GM23338 (cell line): ENCODE measurements around the gene FOXJ3. TPM values are rescaled to one million over a fixed set of nuclear protein-coding genes. Genes with fewer than 3 reads are reported as not detected.

ENCODE experiments used
- ATAC-seq: fragments of 200-7000 bp; cut with Tn5 transposase; 3 replicates; pipeline ENCODE4 v1.9.1; 2020
- DNase-seq: peaks from one replicate; pipeline ENCODE4 v3.0.0-alpha.2; 2015; ENCODE audit warnings: low spot score
- H2AFZ ChIP-seq: fragments of 200-600 bp; sonication (generic); 2 replicates; pipeline ENCODE4 v1.8.0; 2016; ENCODE audit warnings: antibody characterized with exemption, mild to moderate bottlenecking, moderate library complexity
- H3F3A ChIP-seq: fragments of 200-600 bp; sonication (generic); replicated peaks from 2 replicates; pipeline ENCODE4 v1.8.0; 2017; ENCODE audit warnings: antibody characterized with exemption, mixed run types, low read depth
- H3K27ac ChIP-seq: fragments of 200-600 bp; sonication (generic); 2 replicates; pipeline ENCODE4 v1.6.1; 2016; ENCODE audit warnings: low read depth
- H3K27me3 ChIP-seq: fragments of 200-600 bp; sonication (generic); 2 replicates; pipeline ENCODE4 v1.8.0; 2016; ENCODE audit warnings: mild to moderate bottlenecking, mixed run types, moderate library complexity; ENCODE audit not compliant: insufficient read depth
- H3K36me3 ChIP-seq: fragments of 200-600 bp; sonication (generic); 2 replicates; pipeline ENCODE4 v1.8.0; 2016; ENCODE audit warnings: mild to moderate bottlenecking; ENCODE audit not compliant: insufficient read depth
- H3K4me1 ChIP-seq: fragments of 200-600 bp; sonication (generic); 2 replicates; pipeline ENCODE4 v1.8.0; 2016; ENCODE audit warnings: mild to moderate bottlenecking, moderate library complexity; ENCODE audit not compliant: insufficient read depth
- H3K4me2 ChIP-seq: fragments of 200-600 bp; sonication (generic); 2 replicates; pipeline ENCODE4 v1.7.1; 2017; ENCODE audit warnings: mixed run types
- H3K4me3 ChIP-seq: fragments of 200-600 bp; sonication (generic); 2 replicates; pipeline ENCODE4 v1.6.1; 2016; ENCODE audit warnings: mixed run types
- H3K79me2 ChIP-seq: fragments of 200-600 bp; sonication (generic); replicated peaks from 2 replicates; pipeline ENCODE4 v1.8.0; 2017; ENCODE audit warnings: mild to moderate bottlenecking; ENCODE audit not compliant: insufficient read depth
- H3K9me2 ChIP-seq: fragments of 200-600 bp; sonication (generic); 2 replicates; pipeline ENCODE4 v1.8.0; 2017; ENCODE audit not compliant: insufficient read depth
- H4K20me1 ChIP-seq: fragments of 200-600 bp; sonication (generic); replicated peaks from 2 replicates; pipeline ENCODE4 v1.8.0; 2017; ENCODE audit warnings: mild to moderate bottlenecking; ENCODE audit not compliant: insufficient read depth
- H3K27ac Mint-ChIP-seq: 2 replicates; pipeline ENCODE4 v1.8.0; 2020; ENCODE audit warnings: inconsistent platforms, mild to moderate bottlenecking, moderate library complexity, mixed read lengths
- H3K27me3 Mint-ChIP-seq: 3 replicates; pipeline ENCODE4 v1.8.0; 2022; ENCODE audit warnings: low read depth, mild to moderate bottlenecking, moderate library complexity, mixed read lengths, inconsistent platforms; ENCODE audit not compliant: insufficient read depth, poor library complexity
- H3K36me3 Mint-ChIP-seq: 3 replicates; pipeline ENCODE4 v1.8.0; 2021; ENCODE audit warnings: low read depth, mild to moderate bottlenecking, inconsistent platforms, moderate library complexity, mixed read lengths
- H3K4me1 Mint-ChIP-seq: 3 replicates; pipeline ENCODE4 v1.8.0; 2020; ENCODE audit warnings: mild to moderate bottlenecking, inconsistent platforms, mixed read lengths
- H3K4me3 Mint-ChIP-seq: 3 replicates; pipeline ENCODE4 v1.8.0; 2021; ENCODE audit warnings: moderate library complexity, mild to moderate bottlenecking, inconsistent platforms, mixed read lengths
- H3K9me3 Mint-ChIP-seq: 3 replicates; pipeline ENCODE4 v1.8.0; 2020; ENCODE audit warnings: moderate library complexity, mild to moderate bottlenecking, inconsistent platforms, mixed read lengths
- CREB1 ChIP-seq: fragments of 250-450 bp; sonication (Bioruptor Pico); IDR thresholded peaks from 2 replicates; pipeline ENCODE4 v1.5.0; 2020; ENCODE audit warnings: low read depth, mild to moderate bottlenecking, moderate library complexity
- EZH2 ChIP-seq: fragments of 200-600 bp; sonication (generic); IDR thresholded peaks from one replicate; pipeline ENCODE4 v1.8.0; 2017; ENCODE audit warnings: antibody characterized with exemption, mild to moderate bottlenecking, low read depth; ENCODE audit not compliant: unreplicated experiment
- EZH2phosphoT487 ChIP-seq: fragments of 200-600 bp; sonication (generic); IDR thresholded peaks from one replicate; pipeline ENCODE4 v1.8.1; 2018; ENCODE audit warnings: antibody characterized with exemption; ENCODE audit not compliant: unreplicated experiment
- JUNB ChIP-seq: IDR thresholded peaks from one replicate; pipeline ENCODE4 v1.6.1; 2016; ENCODE audit warnings: antibody characterized with exemption; ENCODE audit not compliant: unreplicated experiment
- NANOG ChIP-seq: IDR thresholded peaks from 2 replicates; pipeline ENCODE4 v1.6.1; 2016; ENCODE audit warnings: antibody characterized with exemption, borderline replicate concordance
- POLR2AphosphoS5 ChIP-seq: IDR thresholded peaks from 2 replicates; pipeline ENCODE4 v1.6.1; 2016; ENCODE audit warnings: antibody characterized with exemption, low read depth
- STAT1 ChIP-seq: IDR thresholded peaks from one replicate; pipeline ENCODE4 v1.6.1; 2016; ENCODE audit warnings: antibody characterized with exemption; ENCODE audit not compliant: unreplicated experiment
- ZNF114 ChIP-seq: fragments of 250-450 bp; sonication (Bioruptor Pico); IDR thresholded peaks from 2 replicates; pipeline ENCODE4 v1.5.0; 2020; ENCODE audit warnings: mild to moderate bottlenecking, moderate library complexity
- ZNF331 ChIP-seq: fragments of 250-450 bp; sonication (Bioruptor Pico); IDR thresholded peaks from 2 replicates; pipeline ENCODE4 v1.5.0; 2020; ENCODE audit warnings: low read depth, mild to moderate bottlenecking, moderate library complexity
- polyA plus RNA-seq: library from polyadenylated mRNA; unstranded; fragments of >200 nt; fragmentation: Nextera tagmentation; extraction: Ambion mirVana; gene quantifications from 2 replicates; pipeline ENCODE4 v1.2.1, GENCODE V29; 2016
- total RNA-seq: library from RNA; depleted of rRNA; stranded (reverse); fragments of >200 nt; shearing (Covaris generic); gene quantifications from 2 replicates; pipeline ENCODE4 v1.2.3, GENCODE V29; 2014
- TF ChIP-seq, protein P1 (sequence below): IDR thresholded peaks from one replicate; pipeline ENCODE4 v1.6.1; 2018; ENCODE audit warnings: antibody characterized with exemption; ENCODE audit not compliant: unreplicated experiment
- TF ChIP-seq, protein P2 (sequence below): IDR thresholded peaks from 2 replicates; pipeline ENCODE4 v1.6.1; 2016; ENCODE audit warnings: antibody characterized with exemption

FOXJ3 gene
- total and polyA plus RNA-seq, 2 experiments from 2014 or later, result 36.6 to 53.3 TPM

DNA sequence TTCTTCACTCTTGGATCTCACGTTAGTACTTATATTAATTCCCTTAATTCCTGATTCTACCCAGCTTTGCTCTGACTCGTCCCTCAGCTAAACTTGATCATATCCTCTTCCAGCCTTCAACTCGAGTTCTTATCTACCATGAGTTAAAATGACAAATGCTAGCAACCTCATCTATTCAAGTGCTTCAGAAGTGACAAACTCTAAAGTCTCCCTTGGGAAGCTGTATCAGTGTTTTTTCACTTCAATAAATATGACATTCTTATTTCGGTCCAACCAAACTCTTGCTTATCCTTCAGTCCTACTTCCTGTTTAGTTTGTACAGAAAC, 75.3 kb downstream of the FOXJ3 start:
- Histone ChIP-seq H3K4me2 (no peak overlapping the region), H3K27ac (no peak overlapping the region)
- peaks cover 14% of the 10 kb centered on the region for H3K36me3 Mint-ChIP-seq

DNA sequence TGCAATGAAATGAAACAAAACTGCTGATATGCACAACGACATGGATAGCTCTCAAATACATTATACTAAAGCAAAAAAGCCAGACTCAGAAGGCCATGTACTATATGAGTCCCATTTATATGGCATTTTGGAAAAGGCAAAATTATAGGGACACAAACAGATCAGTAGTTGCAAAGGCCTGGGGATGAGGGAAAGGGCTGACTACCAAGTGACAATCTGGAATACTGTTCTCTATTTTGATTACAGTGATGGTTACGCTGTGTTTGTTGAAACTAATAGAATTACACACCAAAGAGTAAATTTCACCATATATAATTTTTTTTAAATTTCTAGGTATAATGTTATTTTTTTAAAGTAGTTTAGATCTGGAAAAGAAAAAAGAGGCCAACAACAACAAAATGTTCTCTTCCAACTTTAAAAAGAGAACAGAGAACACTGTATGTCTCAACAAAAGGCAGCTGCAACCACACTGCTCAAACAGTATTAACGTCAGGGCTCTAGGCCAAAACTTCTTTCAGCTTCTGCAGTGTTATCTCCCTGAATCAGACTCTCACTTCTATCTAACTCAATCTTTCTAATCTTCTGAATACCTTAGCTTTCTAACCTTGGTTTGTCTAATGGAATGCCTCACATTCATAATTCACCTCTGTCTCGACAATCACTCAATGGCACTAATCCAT, 75.8 kb downstream of the FOXJ3 start:
- H2AFZ ChIP-seq, result no peak overlapping the region
- ATAC-seq (no peak), DNase-seq (no peak)
- H3K27ac ChIP-seq, result no peak overlapping the region
- no peak overlapping the region for H3K4me2 ChIP-seq
- no peaks in the 10 kb centered on the region for H3K36me3 ChIP-seq
- peaks cover 9% of the 10 kb centered on the region for H3K36me3 Mint-ChIP-seq
- H3K4me1 Mint-ChIP-seq, result peaks cover 6% of the 10 kb centered on the region; the same call in 2 of the 3 replicates
- no peak overlapping the region for H3K4me3 ChIP-seq
- no peaks in the 10 kb centered on the region for H3K4me1 ChIP-seq
- peaks cover 98% of the 10 kb centered on the region for H3K79me2 ChIP-seq
- no peak overlapping the region for H3K4me3 Mint-ChIP-seq
- H3K9me3 Mint-ChIP-seq, result no peaks in the 10 kb centered on the region
- no peak for TF ChIP-seq ZNF114 (CRISPR knock-in tag)
- no peak for TF ChIP-seq ZNF331
- TF ChIP-seq, protein P1, sequence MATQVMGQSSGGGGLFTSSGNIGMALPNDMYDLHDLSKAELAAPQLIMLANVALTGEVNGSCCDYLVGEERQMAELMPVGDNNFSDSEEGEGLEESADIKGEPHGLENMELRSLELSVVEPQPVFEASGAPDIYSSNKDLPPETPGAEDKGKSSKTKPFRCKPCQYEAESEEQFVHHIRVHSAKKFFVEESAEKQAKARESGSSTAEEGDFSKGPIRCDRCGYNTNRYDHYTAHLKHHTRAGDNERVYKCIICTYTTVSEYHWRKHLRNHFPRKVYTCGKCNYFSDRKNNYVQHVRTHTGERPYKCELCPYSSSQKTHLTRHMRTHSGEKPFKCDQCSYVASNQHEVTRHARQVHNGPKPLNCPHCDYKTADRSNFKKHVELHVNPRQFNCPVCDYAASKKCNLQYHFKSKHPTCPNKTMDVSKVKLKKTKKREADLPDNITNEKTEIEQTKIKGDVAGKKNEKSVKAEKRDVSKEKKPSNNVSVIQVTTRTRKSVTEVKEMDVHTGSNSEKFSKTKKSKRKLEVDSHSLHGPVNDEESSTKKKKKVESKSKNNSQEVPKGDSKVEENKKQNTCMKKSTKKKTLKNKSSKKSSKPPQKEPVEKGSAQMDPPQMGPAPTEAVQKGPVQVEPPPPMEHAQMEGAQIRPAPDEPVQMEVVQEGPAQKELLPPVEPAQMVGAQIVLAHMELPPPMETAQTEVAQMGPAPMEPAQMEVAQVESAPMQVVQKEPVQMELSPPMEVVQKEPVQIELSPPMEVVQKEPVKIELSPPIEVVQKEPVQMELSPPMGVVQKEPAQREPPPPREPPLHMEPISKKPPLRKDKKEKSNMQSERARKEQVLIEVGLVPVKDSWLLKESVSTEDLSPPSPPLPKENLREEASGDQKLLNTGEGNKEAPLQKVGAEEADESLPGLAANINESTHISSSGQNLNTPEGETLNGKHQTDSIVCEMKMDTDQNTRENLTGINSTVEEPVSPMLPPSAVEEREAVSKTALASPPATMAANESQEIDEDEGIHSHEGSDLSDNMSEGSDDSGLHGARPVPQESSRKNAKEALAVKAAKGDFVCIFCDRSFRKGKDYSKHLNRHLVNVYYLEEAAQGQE, result no peak
- no peak for TF ChIP-seq STAT1
- no peak for TF ChIP-seq EZH2
- TF ChIP-seq CREB1 (CRISPR knock-in tag), result no peak
- TF ChIP-seq, protein P2, sequence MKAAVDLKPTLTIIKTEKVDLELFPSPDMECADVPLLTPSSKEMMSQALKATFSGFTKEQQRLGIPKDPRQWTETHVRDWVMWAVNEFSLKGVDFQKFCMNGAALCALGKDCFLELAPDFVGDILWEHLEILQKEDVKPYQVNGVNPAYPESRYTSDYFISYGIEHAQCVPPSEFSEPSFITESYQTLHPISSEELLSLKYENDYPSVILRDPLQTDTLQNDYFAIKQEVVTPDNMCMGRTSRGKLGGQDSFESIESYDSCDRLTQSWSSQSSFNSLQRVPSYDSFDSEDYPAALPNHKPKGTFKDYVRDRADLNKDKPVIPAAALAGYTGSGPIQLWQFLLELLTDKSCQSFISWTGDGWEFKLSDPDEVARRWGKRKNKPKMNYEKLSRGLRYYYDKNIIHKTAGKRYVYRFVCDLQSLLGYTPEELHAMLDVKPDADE, result no peak
- no peaks in the 10 kb centered on the region for H3K27me3 ChIP-seq
- H4K20me1 ChIP-seq, result peaks cover 14% of the 10 kb centered on the region; the same call in 1 of the 2 replicates
- H3F3A ChIP-seq, result no peaks in the 10 kb centered on the region
- peaks cover 2% of the 10 kb centered on the region for H3K27me3 Mint-ChIP-seq
- H3K9me2 ChIP-seq, result no peaks in the 10 kb centered on the region
- H3K27ac Mint-ChIP-seq, result no peak overlapping the region

More for the DNA sequence above, 75.3 kb downstream of the FOXJ3 start:
- H3K4me3 ChIP-seq, result no peak overlapping the region
- no peaks in the 10 kb centered on the region for H3F3A ChIP-seq
- no peaks in the 10 kb centered on the region for H3K27me3 ChIP-seq
- Mint-ChIP-seq H3K4me3 (no peak overlapping the region), H3K27me3 (peaks cover 2% of the 10 kb centered on the region), H3K4me1 (peaks cover 6% of the 10 kb centered on the region; the same call in 2 of the 3 replicates), H3K27ac (no peak overlapping the region), H3K9me3 (no peaks in the 10 kb centered on the region)
- H3K36me3 ChIP-seq, result no peaks in the 10 kb centered on the region
- ATAC-seq (no peak), DNase-seq (no peak)
- TF ChIP-seq, protein P1, result no peak
- no peak for TF ChIP-seq STAT1
- no peak for TF ChIP-seq ZNF114 (CRISPR knock-in tag)
- TF ChIP-seq EZH2, result no peak
- no peak for TF ChIP-seq CREB1 (CRISPR knock-in tag)
- no peak for TF ChIP-seq POLR2AphosphoS5
- TF ChIP-seq, protein P2, result no peak
- TF ChIP-seq EZH2phosphoT487, result no peak
- no peak for TF ChIP-seq JUNB
- no peak for TF ChIP-seq NANOG
- TF ChIP-seq ZNF331, result no peak
- no peaks in the 10 kb centered on the region for H3K9me2 ChIP-seq
- no peaks in the 10 kb centered on the region for H3K4me1 ChIP-seq
- peaks cover 14% of the 10 kb centered on the region; the same call in 1 of the 2 replicates for H4K20me1 ChIP-seq
- H3K79me2 ChIP-seq, result peaks cover 100% of the 10 kb centered on the region
- H2AFZ ChIP-seq, result no peak overlapping the region
